GM10847 (cell line): ENCODE data around the gene DCAF7.
A peak's percentile ranks its signal among the peaks of the same experiment; 100 is the strongest.

Source experiments
- POLR2A ChIP-seq: IDR thresholded peaks from 2 replicates; pipeline ENCODE4 v1.6.1; 2011; ENCODE audit not compliant: insufficient read length; ENCODE audit errors: extremely low read depth

DCAF7 gene

GRCh38 chr17:63549946-63550816 lies at the start of gene DCAF7:
Gene DCAF7 (plus strand): TSS chr17:63550477. CDS start chr17:63550678, 201 bp downstream.
- peak; percentile 80 for TF ChIP-seq POLR2A

GRCh38 chr17:63500543-63501390 lies 49.5 kb upstream of the DCAF7 start:
- no peak for TF ChIP-seq POLR2A

GRCh38 chr17:63503341-63503705 lies 47.0 kb upstream of the DCAF7 start:
- TF ChIP-seq POLR2A = no peak

- no peak for TF ChIP-seq POLR2A
These were observed 46.0 kb upstream of the DCAF7 start for GRCh38 chr17:63504261-63504660.

- no peak for TF ChIP-seq POLR2A
These were observed 44.9 kb upstream of the DCAF7 start for GRCh38 chr17:63505341-63505740.

GRCh38 chr17:63506627-63507026 lies 43.6 kb upstream of the DCAF7 start:
- TF ChIP-seq POLR2A = no peak

- no peak for TF ChIP-seq POLR2A
These were observed 38.9 kb upstream of the DCAF7 start for GRCh38 chr17:63511331-63511730.

- no peak for TF ChIP-seq POLR2A
These were observed 37.9 kb upstream of the DCAF7 start for GRCh38 chr17:63512388-63512787.

- no peak for TF ChIP-seq POLR2A
These were observed 37.2 kb upstream of the DCAF7 start for GRCh38 chr17:63512896-63513644.

- no peak for TF ChIP-seq POLR2A
These were observed 35.8 kb upstream of the DCAF7 start for GRCh38 chr17:63514477-63514876.

- TF ChIP-seq POLR2A = no peak
These were observed 35.3 kb upstream of the DCAF7 start for GRCh38 chr17:63514974-63515373.

- no peak for TF ChIP-seq POLR2A
These were observed 34.9 kb upstream of the DCAF7 start for GRCh38 chr17:63515426-63515825.

GRCh38 chr17:63516910-63517824 lies 33.1 kb upstream of the DCAF7 start:
- no peak for TF ChIP-seq POLR2A

- no peak for TF ChIP-seq POLR2A
These were observed 32.3 kb upstream of the DCAF7 start for GRCh38 chr17:63517825-63518534.
